NCI-H524 treated with DMSO at 0.1 percent for 48 hours (cell line): ENCODE data around the gene MTRR.
A peak's percentile ranks its signal among the peaks of the same experiment; 100 is the strongest.

Experiments
- DNase-seq: peaks from one replicate; lab custom pipeline; 2025; lab: John Stamatoyannopoulos, UW

MTRR gene

DNA sequence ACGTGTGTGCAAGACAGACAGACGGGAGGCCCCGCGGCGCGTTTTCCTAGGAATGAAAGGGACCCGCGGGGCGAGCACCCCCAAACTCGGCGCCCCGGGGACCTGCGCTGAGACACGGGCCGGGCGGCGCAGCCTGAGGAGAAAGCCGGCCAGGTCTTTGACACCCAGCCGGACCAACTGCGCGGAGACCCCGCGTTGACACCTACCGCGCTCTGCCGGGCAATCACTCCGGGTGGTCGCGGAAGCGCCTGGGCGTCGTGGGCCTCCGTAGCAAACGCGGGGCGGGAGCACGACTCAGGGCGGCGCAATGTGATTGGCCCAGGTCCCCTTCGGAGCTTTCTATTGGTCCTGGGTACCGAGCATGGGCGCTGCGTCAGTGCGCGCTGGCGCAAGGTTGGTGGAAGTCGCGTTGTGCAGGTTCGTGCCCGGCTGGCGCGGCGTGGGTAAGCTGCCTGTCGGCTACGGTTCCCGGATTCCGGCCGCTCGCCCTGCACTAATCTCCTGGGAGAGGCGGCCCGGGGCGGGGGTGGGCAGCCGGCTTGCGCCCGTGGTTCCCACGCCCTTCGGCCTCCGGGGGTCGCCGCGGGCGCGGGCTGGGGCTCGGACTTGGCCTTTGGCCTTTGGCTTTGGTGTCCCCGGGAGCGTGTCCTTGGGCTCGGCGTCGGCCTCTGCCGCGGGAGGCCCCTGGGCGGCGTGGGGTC, at the start of gene MTRR, which contains the start of gene FASTKD3:
Gene MTRR (plus strand): TSS at position 376 of the 701 bp plus-strand sequence. CDS start 1,647 bp downstream, outside the sequence.
Gene FASTKD3 (minus strand): TSS at position 259 of the 701 bp plus-strand sequence. CDS start 948 bp downstream, outside the sequence.
- peak; percentile 78 for DNase-seq

DNA sequence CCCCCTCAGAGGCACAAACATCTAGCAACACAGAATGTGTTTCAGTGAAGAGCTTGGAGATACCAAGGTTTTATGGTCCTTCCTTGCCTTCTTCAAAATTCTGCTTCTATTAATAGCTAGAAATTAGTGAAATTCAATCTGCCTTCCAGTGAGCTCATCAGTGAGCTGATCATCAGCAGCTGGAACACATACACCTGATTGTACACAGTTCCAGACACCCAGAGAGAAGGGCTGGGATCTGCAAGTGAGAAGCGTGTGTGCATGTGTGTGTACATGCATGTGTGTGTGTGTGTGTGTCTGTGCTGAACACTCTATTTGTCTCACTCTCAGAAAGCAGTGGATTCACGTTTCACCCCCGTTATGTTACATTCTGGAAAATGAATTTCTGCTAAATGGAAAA, 46.5 kb upstream of the MTRR start:
- no peak for DNase-seq

DNA sequence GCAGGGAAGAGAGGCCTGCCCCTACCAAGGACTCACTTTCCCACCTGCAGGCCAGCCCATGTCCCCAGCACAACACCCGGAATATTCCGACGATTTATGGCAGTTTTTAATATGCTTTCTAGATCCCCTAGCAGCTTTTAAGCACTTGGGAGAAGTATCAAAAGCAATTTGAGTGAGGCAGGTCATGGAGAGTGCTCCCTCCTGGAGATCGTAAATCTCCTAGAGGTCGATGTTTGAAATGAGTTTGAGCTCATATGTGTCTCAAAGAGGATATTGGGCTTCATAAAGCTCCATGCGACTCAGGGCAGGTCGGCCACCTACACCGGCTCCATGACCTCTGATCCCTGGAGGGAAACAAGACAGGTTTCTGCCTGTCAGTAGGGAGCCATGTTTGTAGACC, 45.4 kb upstream of the MTRR start:
- DNase-seq, result no peak

DNA sequence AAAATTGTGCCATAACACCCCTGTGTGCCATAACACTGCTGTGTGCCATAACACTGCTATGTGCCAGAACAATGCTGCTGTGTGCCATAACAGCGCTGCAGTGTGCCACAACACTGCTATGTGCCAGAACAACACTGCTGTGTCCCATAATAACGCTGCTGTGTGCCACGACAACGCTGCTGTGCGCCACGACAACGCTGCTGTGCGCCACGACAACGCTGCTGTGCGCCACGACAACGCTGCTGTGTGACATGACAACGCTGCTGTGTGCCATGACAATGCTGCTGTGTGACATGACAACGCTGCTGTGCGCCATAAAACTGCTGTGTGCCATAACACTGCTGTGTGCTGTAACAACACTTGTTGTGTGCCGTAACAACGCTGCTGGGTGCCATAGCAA, 44.0 kb upstream of the MTRR start:
- no peak for DNase-seq

DNA sequence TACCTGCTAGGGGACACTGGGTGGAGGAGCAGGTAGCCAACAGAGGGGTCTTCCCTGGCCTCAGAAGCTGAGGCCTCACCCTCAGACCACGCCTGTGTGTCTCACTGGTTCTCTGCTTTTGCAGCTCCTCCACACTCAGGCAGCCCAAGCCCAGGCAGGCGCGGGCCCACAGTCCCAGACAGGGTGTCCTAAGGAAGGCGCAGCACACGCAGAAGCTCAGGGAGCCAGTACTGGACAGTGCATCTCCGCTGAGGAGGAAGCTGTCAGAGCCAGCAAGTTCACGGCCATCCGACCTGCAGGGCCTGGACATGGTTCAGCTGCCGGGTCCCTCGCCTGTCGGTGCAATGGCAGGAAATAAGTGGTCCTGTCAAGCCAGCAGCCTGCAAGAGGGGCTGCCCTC, 43.3 kb upstream of the MTRR start:
- DNase-seq, result no peak

DNA sequence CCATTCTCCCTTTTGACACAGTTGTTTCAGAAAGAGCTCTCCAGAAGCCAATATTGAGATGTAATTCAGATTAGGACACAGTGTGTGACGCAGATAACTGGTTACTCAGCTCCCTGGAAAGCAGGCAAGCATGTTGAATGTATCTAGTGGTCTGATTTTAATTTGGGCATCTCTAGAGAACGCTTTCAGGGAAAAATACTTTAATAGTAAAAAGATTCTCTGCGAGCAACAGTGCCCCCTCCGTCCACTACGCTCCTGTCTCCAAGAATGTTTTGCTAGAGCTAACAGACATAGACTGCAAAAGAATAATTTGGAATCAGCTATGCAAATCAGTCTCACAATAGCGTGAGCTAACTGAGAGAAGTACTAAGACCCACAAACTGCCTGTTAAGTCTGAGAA, 41.3 kb upstream of the MTRR start:
- no peak for DNase-seq

DNA sequence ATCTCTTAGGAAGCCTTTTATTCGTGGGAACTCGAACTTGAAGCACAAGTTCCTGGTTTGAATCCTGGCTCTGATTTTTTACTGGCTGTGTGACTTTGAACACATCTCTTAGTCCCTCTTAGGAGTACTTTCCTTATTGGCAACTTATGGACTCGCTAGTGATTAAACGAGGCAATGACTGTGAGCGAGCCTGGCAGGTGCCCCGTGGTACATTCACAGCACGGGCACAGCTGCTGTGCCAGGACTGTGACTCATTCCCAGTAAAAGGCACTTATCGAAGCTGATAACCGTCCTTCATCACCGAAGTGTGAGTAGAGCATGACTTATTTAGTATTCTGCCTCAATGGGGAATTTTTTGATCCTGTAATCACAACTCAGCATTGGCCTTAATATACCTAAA, 40.7 kb upstream of the MTRR start:
- no peak for DNase-seq

DNA sequence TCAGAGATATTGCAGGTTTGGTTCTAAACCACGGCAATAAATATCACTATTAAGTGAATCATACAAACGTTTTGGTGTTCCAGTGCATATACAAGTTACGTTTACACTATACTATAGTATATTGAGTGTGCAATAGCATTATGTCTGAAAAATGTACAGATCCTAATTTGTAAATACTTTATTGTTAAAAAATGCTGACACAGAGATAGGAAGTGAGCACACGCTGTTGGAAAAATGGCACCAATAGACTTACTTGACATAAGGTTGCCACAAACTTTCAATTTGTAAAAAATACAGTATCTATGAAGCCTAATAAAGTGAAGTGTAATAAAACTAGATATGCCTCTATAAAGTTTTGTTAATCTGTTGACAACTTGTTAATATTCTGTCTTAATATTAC, 34.0 kb upstream of the MTRR start:
- no peak for DNase-seq

DNA sequence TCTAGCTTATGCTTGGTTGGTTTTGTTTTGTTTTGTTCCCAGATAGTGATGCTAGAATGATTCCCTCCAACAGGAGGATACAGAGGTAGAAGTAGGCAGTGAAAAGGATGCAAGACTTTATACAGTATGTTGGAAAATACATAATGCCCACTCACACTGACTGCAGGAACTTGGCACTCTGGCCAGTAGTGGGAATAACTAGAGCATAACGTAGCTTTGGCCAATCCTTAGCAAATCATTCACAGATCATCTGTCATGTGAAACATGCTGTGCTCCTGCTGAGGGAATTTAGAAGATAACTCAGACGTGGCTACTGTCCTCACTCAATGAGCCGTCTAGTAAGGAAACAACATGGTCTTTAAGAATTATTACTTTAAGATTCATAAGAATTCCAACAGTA, 31.5 kb upstream of the MTRR start:
- DNase-seq, result no peak

DNA sequence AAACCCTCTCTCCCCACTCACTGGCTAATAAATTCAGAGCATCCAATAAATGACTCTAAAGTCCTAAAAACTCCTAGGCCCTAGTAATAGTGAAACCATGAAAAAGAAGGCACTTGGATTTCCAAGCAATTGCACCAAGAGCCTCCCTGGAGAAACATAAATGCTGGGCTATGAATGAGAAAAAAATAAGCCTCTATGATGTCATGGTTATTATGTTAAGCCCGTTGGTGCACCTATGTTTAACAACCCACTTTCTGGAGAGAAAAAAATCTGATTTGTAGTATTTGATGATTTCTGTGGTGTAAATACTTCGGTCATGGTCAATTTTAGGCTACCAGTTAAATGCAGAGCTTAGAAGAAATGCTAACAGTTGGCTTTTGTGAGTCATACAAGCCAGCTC, 26.4 kb upstream of the MTRR start:
- no peak for DNase-seq

DNA sequence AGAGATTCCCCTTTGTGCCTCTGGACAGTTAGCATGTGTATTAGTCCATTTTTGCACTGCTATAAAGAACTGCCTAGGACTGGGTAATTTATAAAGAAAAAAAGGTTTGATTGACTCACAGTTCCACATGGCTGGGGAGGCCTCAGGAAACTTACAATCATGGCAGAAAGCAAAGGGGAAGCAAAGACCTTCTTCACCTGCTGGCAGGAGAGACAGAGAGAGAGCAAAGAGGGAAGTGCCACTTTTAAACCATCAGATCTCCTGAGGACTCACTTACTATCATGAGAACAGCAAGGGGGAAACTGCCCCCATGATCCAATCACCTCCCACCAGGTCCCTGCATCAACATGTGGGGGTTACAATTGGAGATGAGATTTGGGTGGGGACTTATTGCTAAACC, 24.0 kb upstream of the MTRR start:
- DNase-seq, result no peak

DNA sequence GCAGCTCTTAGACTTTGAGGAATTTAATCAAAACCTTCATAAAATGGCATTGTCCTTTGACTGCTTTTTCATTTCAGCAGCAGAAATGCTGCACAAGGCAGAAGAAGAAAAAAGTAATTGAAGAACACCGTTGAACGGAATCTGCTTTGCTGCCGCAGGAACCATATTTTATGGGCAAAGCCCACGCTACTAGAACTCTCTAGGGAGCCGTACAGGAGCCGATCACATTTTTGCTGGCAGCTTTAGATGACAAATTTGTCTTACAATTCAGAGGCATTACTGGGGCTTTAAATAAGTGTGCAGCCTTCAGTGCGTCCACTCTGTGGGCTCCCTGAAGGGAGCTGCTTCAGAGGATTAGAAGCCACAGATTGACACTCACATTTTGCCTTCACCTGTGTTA, 23.4 kb upstream of the MTRR start:
- no peak for DNase-seq

DNA sequence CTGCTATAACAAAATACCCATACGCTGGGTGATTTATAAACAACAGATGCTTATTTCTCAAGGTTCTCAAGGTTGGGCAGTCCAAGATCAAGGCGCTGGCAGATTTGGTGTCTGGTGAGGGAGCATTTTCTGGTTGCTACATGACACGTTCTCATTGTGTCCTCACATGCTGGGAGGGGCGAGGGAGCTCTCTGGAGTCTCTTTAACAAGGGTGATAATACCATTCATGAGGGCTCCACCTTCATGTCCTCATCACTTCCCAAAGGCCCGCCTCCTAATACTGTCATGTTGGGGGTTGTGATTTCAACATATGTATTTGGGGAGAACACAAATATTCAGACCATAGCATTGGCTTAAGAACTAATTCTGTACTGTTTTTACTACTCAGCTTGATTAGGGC, 22.6 kb upstream of the MTRR start:
- DNase-seq, result no peak

DNA sequence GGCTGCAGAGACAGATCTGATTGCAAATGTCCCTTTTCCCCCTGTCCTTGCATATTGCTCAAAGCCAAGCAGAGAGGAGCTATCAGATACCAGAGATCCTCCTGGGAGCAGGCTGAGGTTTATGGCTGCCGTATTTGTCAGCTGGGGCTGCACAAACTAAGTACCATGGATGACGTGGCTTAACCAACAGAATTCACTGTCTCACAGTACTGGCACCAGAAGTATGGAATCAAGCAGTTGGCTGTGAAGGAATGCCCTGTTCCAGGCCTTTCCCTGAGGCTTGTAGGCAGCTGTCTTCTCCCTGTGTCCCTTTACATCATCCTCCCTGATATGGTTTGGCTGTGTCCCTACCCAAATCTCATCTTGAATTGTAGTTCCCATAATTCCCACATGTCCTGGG, 20.7 kb upstream of the MTRR start:
- DNase-seq, result no peak

DNA sequence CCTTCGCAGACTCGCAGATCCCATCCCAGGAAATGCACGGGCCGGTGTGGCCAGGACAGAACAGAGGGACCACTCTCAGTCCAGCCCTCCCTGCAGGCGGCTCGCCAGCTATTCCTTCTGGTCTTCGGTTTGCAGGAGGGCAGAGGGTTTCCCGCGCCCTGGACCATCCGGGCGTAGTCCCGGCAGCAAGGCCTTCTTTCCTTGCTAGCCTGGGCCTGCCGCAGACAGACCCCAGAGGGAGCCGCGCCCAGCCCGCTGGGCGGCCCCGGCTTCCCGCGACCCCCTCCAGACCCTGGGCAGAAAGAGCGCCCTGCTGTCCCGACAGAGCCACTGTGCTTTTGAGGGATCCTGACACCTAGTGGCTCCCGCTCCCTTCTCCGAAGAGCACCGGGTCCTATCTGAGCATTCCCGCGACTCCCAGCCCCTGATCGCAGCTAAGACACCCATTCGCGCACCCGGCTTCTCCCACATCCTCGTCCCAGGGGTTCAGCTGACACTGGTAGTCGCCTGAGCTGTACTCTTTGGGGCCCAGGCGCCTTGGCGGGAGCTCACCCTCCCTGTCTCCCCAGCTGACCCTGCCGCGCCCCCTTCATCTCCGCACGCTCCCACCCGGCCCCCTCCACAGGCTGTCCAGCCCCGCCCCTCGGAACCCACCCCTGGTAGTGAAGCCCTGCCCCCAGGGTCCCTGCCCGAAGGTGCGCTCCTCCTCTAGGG, 19.1 kb upstream of the MTRR start:
- DNase-seq, result peak; percentile 19

DNA sequence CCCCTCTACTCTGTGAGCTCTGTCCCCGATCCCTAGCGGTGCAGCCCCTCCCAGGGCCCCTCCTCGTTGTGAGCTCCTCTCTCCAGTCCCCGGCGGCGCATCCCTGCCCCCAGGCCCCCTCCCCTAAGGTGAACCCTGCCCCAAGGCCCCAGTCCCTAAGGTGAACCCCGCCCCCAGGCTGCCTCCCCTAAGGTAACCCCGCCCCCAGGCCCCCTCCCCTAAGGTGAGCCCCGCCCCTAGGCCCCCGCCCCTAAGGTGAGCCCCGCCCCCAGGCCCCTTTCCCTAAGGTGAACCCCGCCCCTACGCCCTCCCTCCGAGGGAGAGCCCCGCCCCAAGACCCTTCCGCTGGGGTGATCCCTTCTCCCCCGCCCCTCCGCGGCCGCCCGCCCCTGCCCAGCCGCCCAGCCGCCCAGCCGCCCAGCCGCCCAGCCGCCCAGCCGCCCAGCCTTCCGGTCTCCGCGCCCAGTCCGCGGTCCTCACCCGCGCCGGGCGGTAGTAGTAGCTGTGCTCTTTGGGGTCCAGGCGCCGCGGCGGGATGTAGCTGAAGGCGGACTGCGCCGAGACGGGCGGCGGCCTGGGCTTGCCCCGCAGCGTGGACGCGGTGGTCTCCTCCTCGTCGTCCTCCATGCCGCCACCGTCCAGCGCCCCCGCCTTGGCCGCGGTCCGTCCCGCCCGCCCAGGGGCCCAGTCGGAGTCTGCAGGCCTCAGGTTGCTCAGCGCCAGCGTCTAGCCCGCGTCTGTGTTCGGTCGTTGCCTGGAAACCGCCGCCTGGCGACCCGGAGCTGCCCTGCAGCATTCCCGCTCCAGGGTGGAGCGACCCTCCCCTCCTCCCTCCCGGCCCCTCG, 18.3 kb upstream of the MTRR start, which contains the start of gene CFAP90:
Gene CFAP90 (minus strand): TSS at position 739 of the 845 bp plus-strand sequence. CDS start 112 bp downstream, at position 627.
- DNase-seq, result no peak

DNA sequence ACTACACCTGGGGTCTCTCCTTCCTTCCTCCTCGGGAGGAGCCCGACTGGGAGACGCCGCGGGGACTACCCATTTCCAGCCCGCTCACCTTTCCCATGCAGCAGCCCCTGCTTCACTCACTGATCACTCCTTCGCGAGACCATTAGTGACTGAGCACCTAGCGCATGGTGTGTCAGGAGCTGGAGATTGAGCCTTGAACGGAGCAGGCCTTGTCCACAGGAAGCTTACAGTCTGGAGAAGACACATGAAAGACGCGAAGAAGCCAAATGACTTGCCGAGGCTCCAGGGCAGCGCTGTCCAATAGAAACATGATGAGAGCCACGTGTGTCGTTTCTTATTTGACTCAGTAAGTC, 17.7 kb upstream of the MTRR start:
- no peak for DNase-seq

DNA sequence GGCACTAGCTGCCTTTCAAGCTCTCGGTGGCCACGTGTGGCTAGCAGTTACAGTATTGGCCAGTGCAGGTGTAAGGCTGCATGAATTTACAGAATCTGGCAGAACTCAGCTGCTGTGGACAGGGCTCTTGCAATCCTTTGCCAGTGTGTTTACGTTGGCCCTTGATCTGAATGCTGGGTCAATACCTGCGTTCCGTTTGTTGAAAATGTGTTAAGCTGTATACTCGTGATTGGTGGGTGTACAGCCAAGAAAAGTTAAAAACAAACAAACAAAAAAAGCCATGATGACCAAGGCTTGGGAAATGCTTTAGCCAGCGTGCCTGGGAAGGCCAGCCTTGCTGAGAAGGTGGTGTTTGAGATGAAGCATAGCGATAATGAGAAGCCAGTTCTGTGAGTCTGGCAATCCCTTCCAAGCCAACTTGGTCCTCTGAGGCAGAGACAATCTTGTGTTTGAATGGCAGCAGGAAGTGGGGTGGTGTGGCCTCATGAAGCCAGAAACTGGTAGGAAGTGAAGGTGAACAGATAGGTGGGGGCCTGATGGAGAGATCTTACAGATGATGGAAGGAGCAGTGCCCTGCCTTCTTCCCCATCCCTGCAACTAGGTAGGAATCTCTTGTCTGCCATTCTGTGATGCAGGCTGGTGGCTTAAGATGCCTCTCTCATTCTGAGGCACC, 17.2 kb upstream of the MTRR start:
- no peak for DNase-seq

DNA sequence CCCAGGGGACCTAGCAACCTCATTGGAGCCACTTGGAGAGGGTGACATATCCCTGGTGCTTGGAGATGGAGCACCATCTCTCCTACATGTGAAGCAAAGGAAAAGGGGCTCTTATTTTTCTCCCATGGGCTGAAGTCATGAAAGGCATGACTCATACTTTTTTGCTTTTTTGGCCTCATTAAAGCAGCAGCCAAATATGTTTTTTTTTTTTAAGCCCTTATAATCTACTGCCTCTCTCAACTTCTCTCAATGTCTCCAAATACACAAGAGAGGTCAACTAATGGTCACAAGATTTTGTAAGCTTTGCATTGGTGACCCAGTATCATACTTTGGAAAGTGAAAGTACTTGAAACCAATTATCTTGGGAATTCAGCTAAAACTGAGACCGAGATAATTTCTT, 16.4 kb upstream of the MTRR start:
- no peak for DNase-seq

DNA sequence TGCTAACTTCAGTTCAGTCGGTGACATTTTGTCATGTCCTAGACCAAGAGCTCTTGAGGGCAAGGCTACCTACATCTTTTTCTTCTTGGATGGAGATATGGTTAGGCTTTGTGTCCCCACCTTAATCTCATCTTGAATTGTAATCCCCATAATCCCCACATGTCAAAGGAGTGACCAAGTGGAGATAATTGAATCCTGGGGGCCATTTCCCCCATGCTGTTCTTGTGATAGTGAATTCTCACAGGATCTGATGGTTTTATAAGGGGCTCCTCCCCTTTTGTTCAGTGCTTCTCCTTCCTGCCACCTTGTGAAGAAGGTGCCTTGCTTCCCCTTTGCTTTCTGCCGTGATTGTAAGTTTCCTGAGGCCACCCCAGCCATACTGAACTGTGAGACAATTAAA, 16.0 kb upstream of the MTRR start:
- no peak for DNase-seq

DNA sequence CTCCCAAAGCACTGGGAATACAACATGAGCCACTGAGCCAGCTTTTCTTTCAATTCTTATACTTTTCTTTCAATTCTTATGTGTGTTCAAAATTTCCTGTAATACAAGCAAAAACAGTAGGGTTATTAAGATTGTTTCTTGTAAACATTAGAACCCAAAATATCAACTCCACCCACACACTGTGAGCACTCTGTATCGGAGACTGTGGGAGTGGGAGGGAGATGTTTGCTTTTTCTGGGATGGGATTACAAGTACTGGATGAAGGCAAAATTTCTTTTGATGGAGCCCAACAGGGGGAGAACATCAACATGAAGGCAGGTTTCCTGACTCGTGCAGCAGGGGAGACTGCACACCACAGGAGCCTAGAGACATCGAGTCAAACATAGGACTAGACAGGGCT, 13.3 kb upstream of the MTRR start:
- DNase-seq, result no peak

DNA sequence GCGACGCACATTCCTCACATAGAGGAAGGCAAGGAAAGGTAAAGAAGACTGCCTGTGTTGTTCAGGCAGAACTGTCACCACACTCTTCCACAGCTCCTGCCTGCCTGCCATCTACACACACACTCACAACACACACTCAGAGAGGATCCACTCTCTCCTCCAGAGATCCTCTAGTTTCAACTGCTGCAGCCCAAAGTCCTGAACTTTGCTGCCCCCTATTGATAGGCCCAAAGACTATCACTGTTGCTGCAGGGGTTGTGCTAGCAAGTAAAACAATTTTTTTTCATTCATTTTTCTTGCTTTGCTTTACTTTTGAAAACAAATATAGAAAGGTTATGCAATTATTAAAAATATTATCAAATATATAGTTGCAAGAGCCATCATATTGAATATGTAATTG, 12.1 kb upstream of the MTRR start:
- peak; percentile 46 for DNase-seq
